ENCODE results near the gene GATAD1.
"Not testable (repeated sequence)": the region's sequence is repeated elsewhere in the genome, so short reads cannot be mapped to it uniquely, and the experiment has no call there.

- TF ChIP-seq POLR2AphosphoS5 (IDR thresholded peaks at IDR 0.05; ENCODE audit: low read depth); CTCF (IDR thresholded peaks at IDR 0.05; ENCODE audit: insufficient read depth, low read length); SPI1 (IDR thresholded peaks at IDR 0.05; ENCODE audit: borderline replicate concordance, low read depth): not testable (repeated sequence)
- TF ChIP-seq, protein P1, sequence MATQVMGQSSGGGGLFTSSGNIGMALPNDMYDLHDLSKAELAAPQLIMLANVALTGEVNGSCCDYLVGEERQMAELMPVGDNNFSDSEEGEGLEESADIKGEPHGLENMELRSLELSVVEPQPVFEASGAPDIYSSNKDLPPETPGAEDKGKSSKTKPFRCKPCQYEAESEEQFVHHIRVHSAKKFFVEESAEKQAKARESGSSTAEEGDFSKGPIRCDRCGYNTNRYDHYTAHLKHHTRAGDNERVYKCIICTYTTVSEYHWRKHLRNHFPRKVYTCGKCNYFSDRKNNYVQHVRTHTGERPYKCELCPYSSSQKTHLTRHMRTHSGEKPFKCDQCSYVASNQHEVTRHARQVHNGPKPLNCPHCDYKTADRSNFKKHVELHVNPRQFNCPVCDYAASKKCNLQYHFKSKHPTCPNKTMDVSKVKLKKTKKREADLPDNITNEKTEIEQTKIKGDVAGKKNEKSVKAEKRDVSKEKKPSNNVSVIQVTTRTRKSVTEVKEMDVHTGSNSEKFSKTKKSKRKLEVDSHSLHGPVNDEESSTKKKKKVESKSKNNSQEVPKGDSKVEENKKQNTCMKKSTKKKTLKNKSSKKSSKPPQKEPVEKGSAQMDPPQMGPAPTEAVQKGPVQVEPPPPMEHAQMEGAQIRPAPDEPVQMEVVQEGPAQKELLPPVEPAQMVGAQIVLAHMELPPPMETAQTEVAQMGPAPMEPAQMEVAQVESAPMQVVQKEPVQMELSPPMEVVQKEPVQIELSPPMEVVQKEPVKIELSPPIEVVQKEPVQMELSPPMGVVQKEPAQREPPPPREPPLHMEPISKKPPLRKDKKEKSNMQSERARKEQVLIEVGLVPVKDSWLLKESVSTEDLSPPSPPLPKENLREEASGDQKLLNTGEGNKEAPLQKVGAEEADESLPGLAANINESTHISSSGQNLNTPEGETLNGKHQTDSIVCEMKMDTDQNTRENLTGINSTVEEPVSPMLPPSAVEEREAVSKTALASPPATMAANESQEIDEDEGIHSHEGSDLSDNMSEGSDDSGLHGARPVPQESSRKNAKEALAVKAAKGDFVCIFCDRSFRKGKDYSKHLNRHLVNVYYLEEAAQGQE (IDR thresholded peaks at IDR 0.05; ENCODE audit: insufficient replicate concordance, low read depth): not testable (repeated sequence)
These were observed 36.9 kb downstream of the GATAD1 start for GRCh38 chr7:92484226-92484625.
